Breast epithelium (tissue), 4 donors: ENCODE data around the gene BLTP2. TPM values are rescaled to one million over a fixed set of nuclear protein-coding genes. Genes with fewer than 3 reads are reported as not detected.
"Not testable (repeated sequence)": the region's sequence is repeated elsewhere in the genome, so short reads cannot be mapped to it uniquely, and the experiment has no call there.

ENCODE experiments used
- DNase-seq, 2 donors: peaks; one replicate each; pipeline ENCODE4 v3.0.0-alpha.2; 2019; ENCODE audit warnings: low spot score in 2 of 2
- H3K27ac ChIP-seq, 2 donors: fragments of 200-600 bp; sonication (generic) in 1 of 2; one replicate each; pipeline ENCODE4 v1.5.1; 2016 to 2019; ENCODE audit warnings: mild to moderate bottlenecking in 1 of 2
- H3K27me3 ChIP-seq, 2 donors: fragments of 200-600 bp; sonication (generic) in 1 of 2; one replicate each; pipeline versions ENCODE4 v1.5.1 to v1.6.0; 2017 to 2019; ENCODE audit warnings: control low read depth in 1 of 2, mild to moderate bottlenecking in 1 of 2
- H3K36me3 ChIP-seq: fragments of 200-600 bp; one replicate; pipeline ENCODE4 v1.5.1; 2019
- H3K4me1 ChIP-seq, 2 donors: fragments of 200-600 bp; sonication (generic); one replicate each; pipeline ENCODE4 v1.5.1; 2016 to 2019; ENCODE audit warnings: control low read depth in 1 of 2
- H3K4me3 ChIP-seq, 3 donors: fragments of 200-600 bp; sonication (generic); 1 replicate in 2 of 3; 2 replicates in 1 of 3; pipeline ENCODE4 v1.5.1; 2016 to 2019; ENCODE audit warnings: mild to moderate bottlenecking in 3 of 3, moderate library complexity in 2 of 3
- H3K9me3 ChIP-seq, 2 donors: fragments of 200-600 bp; sonication (generic) in 1 of 2; one replicate each; pipeline ENCODE4 v1.5.1; 2016 to 2019; ENCODE audit warnings: control low read depth in 1 of 2
- CTCF ChIP-seq, 3 donors: fragments of 450-650 bp; IDR thresholded peaks; one replicate each; pipeline ENCODE4 v1.5.1; 2016 to 2017; ENCODE audit warnings: antibody characterized with exemption in 3 of 3, mild to moderate bottlenecking in 3 of 3, moderate library complexity in 3 of 3
- POLR2A ChIP-seq: fragments of 450-650 bp; IDR thresholded peaks from one replicate; pipeline ENCODE4 v1.6.1; 2016; ENCODE audit warnings: antibody characterized with exemption, mild to moderate bottlenecking, moderate library complexity
- POLR2AphosphoS5 ChIP-seq, 3 donors: sonication (generic); formaldehyde crosslinking; IDR thresholded peaks; one replicate each; pipeline ENCODE4 v1.6.1; 2017; ENCODE audit warnings: antibody characterized with exemption in 3 of 3
- intact Hi-C: fragments of 100-400 bp; cut with DNase I; formaldehyde crosslinking; loops from one replicate; pipeline ENCODE4 v1.15.1; 2023; ENCODE audit warnings: low total_unique reads
- total RNA-seq, 3 donors: library from RNA; depleted of rRNA; stranded (reverse); fragments of >200 nt; gene quantifications; one replicate each; pipeline ENCODE4 v1.1.0, GENCODE V29; 2016

Gene BLTP2
- total RNA-seq, 3 donors from 2014 or later = 107 to 131 (median 107) TPM

- Histone ChIP-seq H3K4me3 (no peak within 1 kb of the TSS), H3K9me3 (no peaks in the 10 kb centered on the region), H3K27ac (no peak within 1 kb of the TSS), H3K4me1 (no peaks in the 10 kb centered on the region), H3K27me3 (no peaks in the 10 kb centered on the region), H3K36me3 (peaks cover 21% of the 10 kb centered on the region)
- intact Hi-C loops = no loop called here
- TF ChIP-seq CTCF (IDR thresholded peaks at IDR 0.05) = no peak
- DNase-seq = no peak
Observed at GRCh38 chr17:28613931-28614381, 31.0 kb downstream of the BLTP2 start, which contains the start of gene RSKR. TSS of gene RSKR (minus strand) at chr17:28614185. CDS start at chr17:28614161, 24 bp downstream.

GRCh38 chr17:28612936-28613872, 31.8 kb downstream of the BLTP2 start:
- intact Hi-C loops = no loop called here
- no peak for DNase-seq
- Histone ChIP-seq H3K4me1 (no peaks in the 10 kb centered on the region), H3K36me3 (peaks cover 21% of the 10 kb centered on the region), H3K9me3 (no peaks in the 10 kb centered on the region), H3K4me3 (no peak overlapping the region), H3K27ac (no peak overlapping the region), H3K27me3 (no peaks in the 10 kb centered on the region)
- TF ChIP-seq CTCF (IDR thresholded peaks at IDR 0.05) = peak; percentile 16 to 51 (median 48)
- TF ChIP-seq POLR2AphosphoS5 (IDR thresholded peaks at IDR 0.05) = no peak

DNA sequence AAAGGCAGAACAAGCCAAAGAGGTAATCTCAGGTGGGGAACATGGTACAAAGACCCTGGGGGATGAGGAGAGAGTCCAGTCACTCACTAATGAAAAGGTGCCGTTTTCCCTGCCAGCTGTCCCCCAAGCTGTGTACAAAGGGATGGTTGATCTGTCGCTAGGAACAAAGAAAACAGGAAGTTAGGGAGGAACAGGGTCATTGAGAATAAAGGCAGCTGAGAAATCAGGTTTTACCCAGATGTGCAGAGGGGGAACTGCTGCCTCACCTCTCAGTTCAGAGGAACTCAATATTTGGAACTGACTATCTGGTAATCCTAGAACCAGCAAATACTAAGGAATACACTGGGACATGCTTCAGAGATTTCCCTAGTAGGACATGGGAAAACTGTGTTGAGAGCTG, 32.4 kb downstream of the BLTP2 start:
- intact Hi-C loops = no loop called here
- Histone ChIP-seq H3K4me3 (no peak overlapping the region), H3K27me3 (no peaks in the 10 kb centered on the region), H3K36me3 (peaks cover 21% of the 10 kb centered on the region), H3K9me3 (no peaks in the 10 kb centered on the region), H3K4me1 (no peaks in the 10 kb centered on the region), H3K27ac (no peak overlapping the region)
- TF ChIP-seq CTCF (IDR thresholded peaks at IDR 0.05) = no peak
- no peak for TF ChIP-seq POLR2AphosphoS5 (IDR thresholded peaks at IDR 0.05)
- TF ChIP-seq POLR2A = no peak
- DNase-seq = no peak

- Histone ChIP-seq H3K4me1 (no peaks in the 10 kb centered on the region), H3K9me3 (no peaks in the 10 kb centered on the region), H3K4me3 (no peak overlapping the region), H3K27ac (no peak overlapping the region), H3K36me3 (peaks cover 7% of the 10 kb centered on the region), H3K27me3 (no peaks in the 10 kb centered on the region)
- intact Hi-C loops = no loop called here
- DNase-seq = no peak
- TF ChIP-seq POLR2AphosphoS5 (IDR thresholded peaks at IDR 0.05) = no peak
- TF ChIP-seq CTCF (IDR thresholded peaks at IDR 0.05) = no peak
- no peak for TF ChIP-seq POLR2A
Observed at GRCh38 chr17:28610376-28610775, 34.6 kb downstream of the BLTP2 start.

DNA sequence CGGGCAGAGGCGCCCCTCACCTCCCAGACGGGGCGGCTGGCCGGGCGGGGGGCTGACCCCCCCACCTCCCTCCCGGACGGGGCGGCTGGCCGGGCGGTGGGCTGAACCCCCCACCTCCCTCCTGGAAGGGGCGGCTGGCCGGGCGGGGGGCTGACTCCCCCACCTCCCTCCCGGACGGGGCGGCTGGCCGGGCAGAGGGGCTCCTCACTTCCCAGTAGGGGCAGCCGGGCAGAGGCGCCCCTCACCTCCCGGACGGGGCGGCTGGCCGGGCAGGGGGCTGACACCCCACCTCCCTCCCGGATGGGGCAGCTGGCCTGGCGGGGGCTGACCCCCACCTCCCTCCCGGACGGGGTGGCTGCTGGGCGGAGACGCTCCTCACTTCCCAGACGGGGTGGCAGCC, 40.9 kb downstream of the BLTP2 start:
- H3K4me3 ChIP-seq, H3K4me1 ChIP-seq, H3K9me3 ChIP-seq, H3K36me3 ChIP-seq, intact Hi-C loops, H3K27ac ChIP-seq, H3K27me3 ChIP-seq, DNase-seq: not testable (repeated sequence)
